GM21619 (cell line): ENCODE measurements around the gene RASGEF1B.

Source experiments
- ATAC-seq: cut with Tn5 transposase; IDR thresholded peaks from one replicate; pipeline ENCODE4 v1.9.1; 2021; ENCODE audit not compliant: unreplicated experiment

Gene RASGEF1B

DNA sequence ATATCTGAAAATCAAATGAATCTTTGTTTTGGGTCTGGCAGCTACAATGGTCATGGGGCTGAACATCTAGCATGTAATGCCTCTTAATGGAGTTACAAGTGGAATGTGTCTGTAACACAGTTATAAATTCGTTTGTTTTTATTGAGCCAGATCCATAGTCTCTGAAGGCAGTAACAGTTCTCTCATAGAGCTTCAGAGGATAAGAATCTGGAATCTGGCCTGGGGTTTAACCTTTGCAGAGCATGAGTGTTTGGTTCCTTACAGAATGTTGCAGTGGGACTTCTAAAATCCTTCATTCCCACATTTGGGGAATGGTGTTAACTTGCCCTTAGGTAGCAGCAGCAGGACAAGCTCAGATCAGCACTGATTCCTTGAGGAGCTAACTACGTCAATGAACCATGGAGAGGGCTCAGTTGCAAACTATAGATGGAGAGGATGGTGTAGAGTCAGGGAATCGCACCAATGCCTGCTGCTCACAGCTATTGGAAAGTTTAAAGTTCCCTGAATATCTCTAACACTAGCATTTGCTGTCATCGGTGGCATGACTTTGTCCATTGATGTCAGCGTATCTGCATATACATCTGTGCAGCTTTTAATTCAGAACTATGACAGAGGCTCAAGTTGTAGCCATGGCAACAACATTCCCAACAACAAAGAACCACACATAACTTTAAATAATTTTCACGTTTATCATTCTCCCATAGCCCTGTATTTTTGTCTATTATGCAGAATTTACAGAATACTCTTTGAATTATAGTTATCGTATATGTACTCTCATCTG, 72.2 kb downstream of the RASGEF1B start:
- ATAC-seq, result no peak

- no peak for ATAC-seq
Measured at GRCh38 chr4:81398379-81398778, 73.3 kb downstream of the RASGEF1B start.

- ATAC-seq, result no peak
Measured at GRCh38 chr4:81397635-81398034, 74.1 kb downstream of the RASGEF1B start.

- ATAC-seq, result no peak
Measured at GRCh38 chr4:81395239-81395638, 76.5 kb downstream of the RASGEF1B start.

- ATAC-seq, result no peak
Measured at GRCh38 chr4:81392164-81392563, 79.5 kb downstream of the RASGEF1B start.

DNA sequence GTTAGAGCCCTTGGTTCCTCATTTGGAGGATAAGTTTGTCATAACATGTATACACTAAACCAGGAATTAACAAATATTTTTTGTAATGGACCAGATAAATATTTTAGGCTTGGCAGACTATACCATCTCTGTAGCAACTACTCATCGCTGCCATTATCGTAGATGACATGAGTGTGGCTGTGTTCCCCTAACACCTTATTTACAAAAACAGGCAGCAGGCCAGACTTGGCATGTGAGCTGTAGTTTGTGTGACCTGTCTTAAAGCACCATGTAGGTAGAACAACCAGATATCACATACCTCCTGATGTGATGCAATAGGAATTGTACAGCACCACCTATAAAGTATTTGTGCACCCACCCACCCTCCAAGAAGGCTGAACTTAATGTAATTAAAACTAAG, 82.0 kb downstream of the RASGEF1B start:
- no peak for ATAC-seq

DNA sequence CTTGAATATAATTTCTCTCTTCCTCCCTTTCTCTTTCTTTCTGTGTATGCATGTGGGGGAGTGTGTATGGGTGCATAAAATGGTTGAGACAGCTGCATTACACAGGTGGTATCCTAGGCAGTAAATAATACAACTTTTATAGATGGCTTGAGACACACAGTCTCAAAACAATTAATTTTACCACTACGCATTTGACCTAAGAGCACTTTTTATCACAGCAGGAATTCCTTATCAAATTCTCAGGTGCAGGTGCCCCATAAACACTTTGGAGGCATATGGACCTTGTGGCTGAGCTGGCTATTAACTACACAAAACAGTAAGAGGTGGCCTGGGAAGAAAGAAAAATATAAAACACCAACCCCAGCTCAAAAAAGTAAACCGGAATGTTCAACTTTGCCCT, 91.3 kb downstream of the RASGEF1B start:
- ATAC-seq, result no peak

- no peak for ATAC-seq
Measured at GRCh38 chr4:81378386-81378785, 93.3 kb downstream of the RASGEF1B start.

- no peak for ATAC-seq
Measured at GRCh38 chr4:81377191-81377590, 94.5 kb downstream of the RASGEF1B start.

GRCh38 chr4:81376720-81377119, 95.0 kb downstream of the RASGEF1B start:
- no peak for ATAC-seq
